Esophagus muscularis mucosa (tissue), 4 donors: ENCODE results near the gene APH1A. TPM values are rescaled to one million over a fixed set of nuclear protein-coding genes. Genes with fewer than 3 reads are reported as not detected.

ENCODE experiments used
- DNase-seq: peaks from one replicate; pipeline ENCODE4 v3.0.0-alpha.2; 2017; ENCODE audit errors: extremely low spot score
- H3K27ac ChIP-seq, 4 donors: fragments of 200-600 bp; sonication (generic); replicated peaks in 1 of 4; 1 replicate in 3 of 4; 2 replicates in 1 of 4; pipeline ENCODE4 v1.5.1; 2016 to 2019; ENCODE audit warnings: mild to moderate bottlenecking in 1 of 4
- H3K27me3 ChIP-seq, 4 donors: fragments of 200-600 bp; sonication (generic); one replicate each; pipeline versions ENCODE4 v1.5.1 to v1.6.0; 2016 to 2019
- H3K36me3 ChIP-seq, 4 donors: fragments of 200-600 bp; sonication (generic); one replicate each; pipeline ENCODE4 v1.5.1; 2016 to 2019
- H3K4me1 ChIP-seq, 4 donors: fragments of 200-600 bp; sonication (generic); one replicate each; pipeline ENCODE4 v1.5.1; 2016 to 2019
- H3K4me3 ChIP-seq, 4 donors: fragments of 200-600 bp; sonication (generic); 1 replicate in 2 of 4; 2 replicates in 2 of 4; pipeline ENCODE4 v1.5.1; 2016 to 2019; ENCODE audit warnings: mild to moderate bottlenecking in 4 of 4, moderate library complexity in 1 of 4
- H3K9me3 ChIP-seq, 4 donors: fragments of 200-600 bp; sonication (generic); 1 replicate in 3 of 4; 2 replicates in 1 of 4; pipeline ENCODE4 v1.5.1; 2016 to 2019
- EP300 ChIP-seq: sonication (generic); formaldehyde crosslinking; IDR thresholded peaks from one replicate; pipeline ENCODE4 v1.6.1; 2017; ENCODE audit warnings: antibody characterized with exemption
- POLR2A ChIP-seq: fragments of 450-650 bp; IDR thresholded peaks from one replicate; pipeline ENCODE4 v1.6.1; 2017; ENCODE audit warnings: antibody characterized with exemption, moderate library complexity, mild to moderate bottlenecking, low read depth
- POLR2AphosphoS5 ChIP-seq, 2 donors: sonication (generic); formaldehyde crosslinking; IDR thresholded peaks; one replicate each; pipeline ENCODE4 v1.6.1; 2017; ENCODE audit warnings: antibody characterized with exemption in 2 of 2
- WGBS: methylation state at CpG from one replicate; pipeline ENCODE4 v1.1.5; 2018; 5-methylcytosine and 5-hydroxymethylcytosine counted together
- intact Hi-C: fragments of 100-400 bp; cut with DNase I; formaldehyde crosslinking; loops from one replicate; pipeline ENCODE4 v1.15.1; 2023
- total RNA-seq, 4 donors: library from RNA; depleted of rRNA; stranded (reverse); fragments of >200 nt; gene quantifications; one replicate each; pipeline versions ENCODE4 v1.1.0 to v1.2.1, GENCODE V29; 2016
- TF ChIP-seq, protein P1 (sequence below), 3 experiments: fragments of 200-600 bp in 2 of 3; fragments of 450-650 bp in 1 of 3; sonication (generic) in 2 of 3; IDR thresholded peaks; one replicate each; pipeline ENCODE4 v1.5.1; 2017 to 2019; ENCODE audit warnings: antibody characterized with exemption in 3 of 3, mild to moderate bottlenecking in 2 of 3, moderate library complexity in 1 of 3

Gene APH1A
- total RNA-seq, 4 donors from 2014 or later = 36.1 to 63.5 (median 49.7) TPM

DNA sequence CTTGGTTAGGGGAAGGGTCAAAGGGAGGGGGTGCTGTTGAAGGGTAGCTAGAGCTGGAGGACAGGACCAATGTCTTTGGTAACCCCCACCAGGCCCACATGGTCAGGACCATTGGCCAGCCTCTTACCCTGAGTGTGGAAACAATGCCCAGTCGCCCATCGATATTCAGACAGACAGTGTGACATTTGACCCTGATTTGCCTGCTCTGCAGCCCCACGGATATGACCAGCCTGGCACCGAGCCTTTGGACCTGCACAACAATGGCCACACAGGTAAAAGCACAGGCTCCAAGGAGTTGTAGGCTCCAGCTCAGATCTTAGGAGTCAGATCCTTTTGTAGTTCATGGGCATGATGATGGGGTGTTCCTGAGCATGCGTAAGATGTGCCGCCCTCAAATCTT lies 7.4 kb downstream of the APH1A start:
- Histone ChIP-seq H3K4me3 (no peak overlapping the region), H3K36me3 (peaks cover 11 to 26% (median 25%) of the 10 kb centered on the region in 4 donors), H3K4me1 (peaks cover 11 to 44% (median 34%) of the 10 kb centered on the region in 4 donors), H3K27ac (no peak overlapping the region), H3K9me3 (no peaks in the 10 kb centered on the region), H3K27me3 (no peaks in the 10 kb centered on the region)
- intact Hi-C loops = no loop called here
- no peak for DNase-seq
- WGBS = 95% methylated on average over 2 of the region's 6 CpGs
- TF ChIP-seq POLR2AphosphoS5 (IDR thresholded peaks at IDR 0.05) = no peak
- TF ChIP-seq, protein P1, sequence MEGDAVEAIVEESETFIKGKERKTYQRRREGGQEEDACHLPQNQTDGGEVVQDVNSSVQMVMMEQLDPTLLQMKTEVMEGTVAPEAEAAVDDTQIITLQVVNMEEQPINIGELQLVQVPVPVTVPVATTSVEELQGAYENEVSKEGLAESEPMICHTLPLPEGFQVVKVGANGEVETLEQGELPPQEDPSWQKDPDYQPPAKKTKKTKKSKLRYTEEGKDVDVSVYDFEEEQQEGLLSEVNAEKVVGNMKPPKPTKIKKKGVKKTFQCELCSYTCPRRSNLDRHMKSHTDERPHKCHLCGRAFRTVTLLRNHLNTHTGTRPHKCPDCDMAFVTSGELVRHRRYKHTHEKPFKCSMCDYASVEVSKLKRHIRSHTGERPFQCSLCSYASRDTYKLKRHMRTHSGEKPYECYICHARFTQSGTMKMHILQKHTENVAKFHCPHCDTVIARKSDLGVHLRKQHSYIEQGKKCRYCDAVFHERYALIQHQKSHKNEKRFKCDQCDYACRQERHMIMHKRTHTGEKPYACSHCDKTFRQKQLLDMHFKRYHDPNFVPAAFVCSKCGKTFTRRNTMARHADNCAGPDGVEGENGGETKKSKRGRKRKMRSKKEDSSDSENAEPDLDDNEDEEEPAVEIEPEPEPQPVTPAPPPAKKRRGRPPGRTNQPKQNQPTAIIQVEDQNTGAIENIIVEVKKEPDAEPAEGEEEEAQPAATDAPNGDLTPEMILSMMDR (IDR thresholded peaks at IDR 0.05) = no peak
- TF ChIP-seq POLR2A = no peak
- TF ChIP-seq EP300 = no peak

GRCh38 chr1:150259758-150260669 lies 8.8 kb downstream of the APH1A start:
- Histone ChIP-seq H3K4me3 (no peak overlapping the region), H3K36me3 (peaks cover 0 to 13% (median 12%) of the 10 kb centered on the region in 4 donors), H3K4me1 (peaks cover 13 to 54% (median 45%) of the 10 kb centered on the region in 4 donors), H3K27ac (peak overlapping the region in 3 of 4 donors; percentile 7 to 85 (median 80)), H3K27me3 (no peaks in the 10 kb centered on the region), H3K9me3 (no peaks in the 10 kb centered on the region)
- TF ChIP-seq EP300 = no peak
- TF ChIP-seq POLR2AphosphoS5 (IDR thresholded peaks at IDR 0.05) = no peak
- TF ChIP-seq, protein P1 (IDR thresholded peaks at IDR 0.05) = no peak
- no peak for TF ChIP-seq POLR2A
- 33% methylated on average over 10 of the region's 11 CpGs for WGBS
- no peak for DNase-seq
- intact Hi-C loops = no loop called here

- no peak for DNase-seq
- 57% methylated on average over 4 of the region's 4 CpGs for WGBS
- Histone ChIP-seq H3K27me3 (no peaks in the 10 kb centered on the region), H3K36me3 (peaks cover 0 to 5% (median 4%) of the 10 kb centered on the region in 4 donors), H3K4me3 (no peak overlapping the region), H3K4me1 (peaks cover 13 to 54% (median 45%) of the 10 kb centered on the region in 4 donors), H3K27ac (peak overlapping the region in 3 of 4 donors; percentile 80 to 85 (median 82)), H3K9me3 (no peaks in the 10 kb centered on the region)
- intact Hi-C loops = no loop called here
- TF ChIP-seq POLR2AphosphoS5 (IDR thresholded peaks at IDR 0.05) = no peak
- no peak for TF ChIP-seq POLR2A
- TF ChIP-seq, protein P1 (IDR thresholded peaks at IDR 0.05) = no peak
Observed at GRCh38 chr1:150259217-150259616, 9.6 kb downstream of the APH1A start.

GRCh38 chr1:150257624-150258585 lies 10.9 kb downstream of the APH1A start, which contains the start of gene CA14:
Gene CA14 (plus strand): TSS chr1:150257774. CDS start chr1:150258129, 355 bp downstream.
- Histone ChIP-seq H3K4me3 (peak within 1 kb of the TSS in 2 of 4 donors; percentile 5 to 35), H3K36me3 (no peaks in the 10 kb centered on the region), H3K27me3 (no peaks in the 10 kb centered on the region), H3K27ac (peak within 1 kb of the TSS; percentile 71 to 85 (median 81)), H3K4me1 (peaks cover 13 to 54% (median 45%) of the 10 kb centered on the region in 4 donors), H3K9me3 (no peaks in the 10 kb centered on the region)
- intact Hi-C loops = loop anchor here (2.0 kb wide), 1 partner anchor 23 kb away; no protein-coding TSS in a partner anchor
- TF ChIP-seq POLR2A (no peak), EP300 (no peak), POLR2AphosphoS5 (IDR thresholded peaks at IDR 0.05) (no peak)
- TF ChIP-seq, protein P1 (IDR thresholded peaks at IDR 0.05) = no peak
- 45% methylated on average over 13 of the region's 13 CpGs for WGBS
- DNase-seq = no peak
